PC-3 (cell line): ENCODE results near the gene CCBE1. TPM values are rescaled to one million over a fixed set of nuclear protein-coding genes. Genes with fewer than 3 reads are reported as not detected.
A peak's percentile ranks its signal among the peaks of the same experiment; 100 is the strongest.

Experiments used
- ATAC-seq: fragments of 200-7000 bp; cut with Tn5 transposase; 2 replicates; pipeline ENCODE4 v1.9.1; 2020; ENCODE audit warnings: mild to moderate bottlenecking, moderate library complexity
- BruUV-seq: library from RNA; stranded (reverse); fragments of 400-500 nt; replicated peaks from 2 replicates; lab custom pipeline; 2021; lab: Mats Ljungman, UMichigan
- CTCF ChIA-PET: fragments of 300-600 bp; sonication (Branson Sonifier 250); formaldehyde crosslinking; loops from one replicate; lab custom pipeline; 2022; ENCODE audit warnings: antibody characterized with exemption; lab: Charles Lee
- POLR2A ChIA-PET: fragments of 300-600 bp; sonication (Branson Sonifier 250); formaldehyde crosslinking; loops from one replicate; lab custom pipeline; 2022; ENCODE audit warnings: antibody characterized with exemption; ENCODE audit not compliant: unreplicated experiment; lab: Charles Lee
- DNase-seq: peaks from one replicate; pipeline ENCODE4 v3.0.0-alpha.2; 2015
- H2AFZ ChIP-seq: fragments of 300-600 bp; sonication (generic); 2 replicates; pipeline ENCODE4 v1.6.0; 2016; ENCODE audit warnings: antibody characterized with exemption, low read length
- H3F3A ChIP-seq: fragments of 300-600 bp; sonication (generic); one replicate; pipeline ENCODE4 v1.6.0; 2017; ENCODE audit warnings: antibody characterized with exemption, low read length, control low read depth, mild to moderate bottlenecking; ENCODE audit not compliant: unreplicated experiment
- H3K27ac ChIP-seq: fragments of 300-600 bp; sonication (generic); 2 replicates; pipeline ENCODE4 v1.5.1; 2016; ENCODE audit warnings: mild to moderate bottlenecking, low read length
- H3K27me3 ChIP-seq: fragments of 300-600 bp; sonication (generic); 2 replicates; pipeline ENCODE4 v1.6.1; 2016; ENCODE audit warnings: low read length, mixed read lengths
- H3K36me3 ChIP-seq: fragments of 300-600 bp; sonication (generic); 2 replicates; pipeline ENCODE4 v1.6.1; 2016; ENCODE audit warnings: low read depth, mixed run types, low read length, mixed read lengths
- H3K4me1 ChIP-seq: fragments of 300-600 bp; sonication (generic); 2 replicates; pipeline ENCODE4 v1.5.1; 2016; ENCODE audit warnings: low read length; ENCODE audit not compliant: insufficient read depth
- H3K4me2 ChIP-seq: fragments of 300-600 bp; sonication (generic); 2 replicates; pipeline ENCODE4 v1.6.0; 2016; ENCODE audit warnings: low read length
- H3K4me3 ChIP-seq: fragments of 300-600 bp; sonication (generic); 2 replicates; pipeline ENCODE4 v1.5.1; 2016; ENCODE audit warnings: mild to moderate bottlenecking, low read length, mixed read lengths
- H3K79me2 ChIP-seq: fragments of 300-600 bp; sonication (generic); 2 replicates; pipeline ENCODE4 v1.6.1; 2017; ENCODE audit warnings: low read length, mixed read lengths
- H3K9ac ChIP-seq: fragments of 300-600 bp; sonication (generic); 2 replicates; pipeline ENCODE4 v1.6.0; 2016; ENCODE audit warnings: mild to moderate bottlenecking, low read length
- H3K9me2 ChIP-seq: fragments of 300-600 bp; sonication (generic); replicated peaks from 2 replicates; pipeline ENCODE4 v1.6.1; 2016; ENCODE audit warnings: mixed run types, low read length, mixed read lengths
- H3K9me3 ChIP-seq: fragments of 300-600 bp; sonication (generic); 2 replicates; pipeline ENCODE4 v1.6.1; 2016; ENCODE audit warnings: low read length, mixed read lengths
- H4K20me1 ChIP-seq: fragments of 300-600 bp; sonication (generic); 2 replicates; pipeline ENCODE4 v1.6.1; 2016; ENCODE audit warnings: low read length, mixed read lengths
- CTCF ChIP-seq: fragments of 300-600 bp; sonication (generic); conservative IDR thresholded peaks from 2 replicates; pipeline ENCODE4 v1.5.1; 2017; ENCODE audit warnings: antibody characterized with exemption, low read depth, mild to moderate bottlenecking, low read length
- EZH2 ChIP-seq: fragments of 300-600 bp; sonication (generic); IDR thresholded peaks from one replicate; pipeline ENCODE4 v1.6.1; 2017; ENCODE audit warnings: antibody characterized with exemption, mild to moderate bottlenecking, low read length; ENCODE audit not compliant: unreplicated experiment
- EZH2phosphoT487 ChIP-seq: fragments of 300-600 bp; sonication (generic); IDR thresholded peaks from 2 replicates; pipeline ENCODE4 v1.6.1; 2018; ENCODE audit warnings: mild to moderate bottlenecking, antibody characterized with exemption, low read length, borderline replicate concordance
- intact Hi-C: fragments of 100-400 bp; cut with micrococcal nuclease; formaldehyde crosslinking; loops from 2 replicates; pipeline ENCODE4 v1.9.0; 2023
- total RNA-seq: library from RNA; depleted of rRNA; stranded (reverse); fragments of >200 nt; gene quantifications from 2 replicates; pipeline ENCODE4 v1.2.3, GENCODE V29; 2014

Gene CCBE1
- total RNA-seq, 1 experiment from 2014 or later: 13.9 TPM

GRCh38 chr18:59695551-59695950, 1.7 kb downstream of the CCBE1 start:
- Histone ChIP-seq H3K79me2 (peaks cover 66% of the 10 kb centered on the region), H3K27me3 (no peaks in the 10 kb centered on the region), H3K9ac (peak overlapping the region; percentile 63), H3K4me3 (peak overlapping the region; percentile 86), H3K36me3 (no peaks in the 10 kb centered on the region), H3K9me2 (no peaks in the 10 kb centered on the region), H3F3A (no peaks in the 10 kb centered on the region), H3K4me1 (peaks cover 54% of the 10 kb centered on the region), H2AFZ (peak overlapping the region; percentile 94), H3K4me2 (peak overlapping the region; percentile 87), H4K20me1 (no peaks in the 10 kb centered on the region), H3K27ac (peak overlapping the region; percentile 15), H3K9me3 (no peaks in the 10 kb centered on the region)
- ChIA-PET CTCF (no interaction called here), POLR2A (no interaction called here)
- BruUV-seq: TSS peak; percentile 20
- intact Hi-C loops: loop anchor here (5.0 to 10.0 kb wide), 2 partner anchors 37 to 209 kb away; no protein-coding TSS in a partner anchor
- peak; percentile 53 for DNase-seq
- no peak for TF ChIP-seq EZH2phosphoT487
- TF ChIP-seq CTCF: no peak
- TF ChIP-seq EZH2: no peak
- peak; percentile 6; the same call in 1 of the 2 replicates for ATAC-seq

- no peaks in the 10 kb centered on the region for H3K27me3 ChIP-seq
- peak overlapping the region; percentile 87 for H3K4me2 ChIP-seq
- H3K79me2 ChIP-seq: peaks cover 73% of the 10 kb centered on the region
- no peaks in the 10 kb centered on the region for H4K20me1 ChIP-seq
- ChIA-PET POLR2A (no interaction called here), CTCF (interaction anchor here (1.5 kb wide), 1 partner anchor 129 kb away, joined by 4 read pairs; no protein-coding TSS in a partner anchor)
- H3F3A ChIP-seq: no peaks in the 10 kb centered on the region
- no peaks in the 10 kb centered on the region for H3K9me3 ChIP-seq
- no peak overlapping the region for H3K27ac ChIP-seq
- ATAC-seq (no peak), DNase-seq (no peak)
- peaks cover 55% of the 10 kb centered on the region for H3K4me1 ChIP-seq
- TF ChIP-seq EZH2phosphoT487 (no peak), CTCF (no peak), EZH2 (no peak)
- BruUV-seq: no TSS peak
- intact Hi-C loops: loop anchor here (5.0 to 10.0 kb wide), 3 partner anchors 37 to 238 kb away; no protein-coding TSS in a partner anchor
- no peaks in the 10 kb centered on the region for H3K9me2 ChIP-seq
- H2AFZ ChIP-seq: peak overlapping the region; percentile 94
- no peak overlapping the region for H3K9ac ChIP-seq
- no peaks in the 10 kb centered on the region for H3K36me3 ChIP-seq
- peak overlapping the region; percentile 86 for H3K4me3 ChIP-seq
These were observed 2.4 kb downstream of the CCBE1 start for GRCh38 chr18:59694824-59695223.

GRCh38 chr18:59691996-59692395, 5.2 kb downstream of the CCBE1 start:
- intact Hi-C loops: loop anchor here (2.0 to 10.0 kb wide), 3 partner anchors 29 to 235 kb away; no protein-coding TSS in a partner anchor
- H3K4me3 ChIP-seq: no peak overlapping the region
- CTCF ChIA-PET: no interaction called here
- no peaks in the 10 kb centered on the region for H3K36me3 ChIP-seq
- peak overlapping the region; percentile 21; the same call in 1 of the 2 replicates for H3K4me2 ChIP-seq
- no peaks in the 10 kb centered on the region for H3K9me2 ChIP-seq
- peaks cover 95% of the 10 kb centered on the region for H3K79me2 ChIP-seq
- BruUV-seq: no TSS peak
- no peaks in the 10 kb centered on the region for H3F3A ChIP-seq
- POLR2A ChIA-PET: no interaction called here
- DNase-seq (peak; percentile 62), ATAC-seq (no peak)
- H3K27me3 ChIP-seq: no peaks in the 10 kb centered on the region
- no peak overlapping the region for H2AFZ ChIP-seq
- no peaks in the 10 kb centered on the region for H3K9me3 ChIP-seq
- no peak overlapping the region for H3K9ac ChIP-seq
- H4K20me1 ChIP-seq: no peaks in the 10 kb centered on the region
- H3K4me1 ChIP-seq: peaks cover 49% of the 10 kb centered on the region
- TF ChIP-seq EZH2 (no peak), EZH2phosphoT487 (no peak), CTCF (no peak)
- peak overlapping the region; percentile 46 for H3K27ac ChIP-seq
